Activated gamma-delta T cell (primary cell): Measurements from ENCODE around the gene SNRNP25.
A peak's percentile ranks its signal among the peaks of the same experiment; 100 is the strongest.

Experiments
- DNase-seq: peaks from one replicate; lab custom pipeline; 2025; lab: John Stamatoyannopoulos, UW

SNRNP25 gene

DNA sequence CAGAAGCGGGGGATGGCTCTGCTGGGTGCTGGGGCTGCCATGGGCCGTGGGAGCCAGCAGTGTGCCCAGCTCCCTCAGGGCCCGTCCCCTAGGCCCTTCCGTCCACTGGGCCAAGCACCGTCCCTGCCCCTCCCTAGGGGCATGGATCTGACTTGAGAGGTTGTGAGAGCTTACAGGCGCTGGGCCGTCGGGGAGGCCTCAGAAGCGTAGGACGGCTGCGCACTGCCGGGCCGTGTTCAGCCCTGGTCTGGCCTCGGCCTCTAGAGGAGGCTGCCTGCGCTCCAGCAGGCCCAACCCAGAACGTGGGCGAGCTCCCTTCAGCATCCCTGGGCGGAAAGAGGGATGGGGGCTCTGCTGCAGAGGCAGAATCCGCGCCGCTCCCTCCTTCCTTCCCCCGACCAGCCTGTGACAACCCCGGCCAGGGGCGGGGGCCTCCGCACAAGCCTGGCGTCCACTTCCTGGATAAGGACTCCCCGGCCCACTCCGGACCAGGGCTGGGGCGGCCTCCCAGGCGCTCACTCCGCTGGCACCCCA, 23.7 kb downstream of the SNRNP25 start:
- no peak for DNase-seq

DNA sequence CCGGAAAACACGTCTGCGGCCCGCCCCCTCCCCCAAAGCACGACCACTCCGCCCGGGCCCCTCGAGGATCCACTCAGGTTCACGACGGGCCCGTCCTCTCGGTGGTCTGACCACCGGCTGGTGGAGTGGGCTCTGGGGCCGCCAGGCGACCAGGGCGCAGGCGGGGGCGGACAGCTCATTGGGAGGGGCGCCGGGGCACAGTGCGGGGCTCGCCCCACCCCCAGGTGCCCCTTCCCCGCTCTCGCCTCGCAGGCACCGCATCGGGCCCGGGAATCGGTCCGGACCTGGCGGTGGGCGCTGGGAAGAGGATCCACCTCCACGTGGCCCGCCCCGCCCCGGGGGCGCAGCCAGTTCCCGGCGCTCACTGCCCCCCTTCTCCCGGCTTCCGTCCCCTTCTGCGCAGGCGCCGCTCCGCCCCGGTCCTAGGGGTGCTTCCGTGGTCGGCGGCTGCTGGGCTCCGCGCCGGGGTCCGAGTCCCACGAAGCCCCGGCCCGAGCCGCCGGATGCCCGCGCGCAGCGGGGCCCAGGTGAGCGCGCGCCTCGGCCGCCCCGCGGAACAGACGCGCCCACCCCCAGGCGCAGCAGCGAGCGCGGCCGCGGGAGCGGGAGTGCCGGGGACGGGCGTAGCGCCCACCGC, 24.3 kb downstream of the SNRNP25 start, which contains the start of gene MPG:
Gene MPG (plus strand): TSS at position 419 of the 637 bp plus-strand sequence. CDS start 85 bp downstream, at position 504.
- DNase-seq: peak; percentile 75

DNA sequence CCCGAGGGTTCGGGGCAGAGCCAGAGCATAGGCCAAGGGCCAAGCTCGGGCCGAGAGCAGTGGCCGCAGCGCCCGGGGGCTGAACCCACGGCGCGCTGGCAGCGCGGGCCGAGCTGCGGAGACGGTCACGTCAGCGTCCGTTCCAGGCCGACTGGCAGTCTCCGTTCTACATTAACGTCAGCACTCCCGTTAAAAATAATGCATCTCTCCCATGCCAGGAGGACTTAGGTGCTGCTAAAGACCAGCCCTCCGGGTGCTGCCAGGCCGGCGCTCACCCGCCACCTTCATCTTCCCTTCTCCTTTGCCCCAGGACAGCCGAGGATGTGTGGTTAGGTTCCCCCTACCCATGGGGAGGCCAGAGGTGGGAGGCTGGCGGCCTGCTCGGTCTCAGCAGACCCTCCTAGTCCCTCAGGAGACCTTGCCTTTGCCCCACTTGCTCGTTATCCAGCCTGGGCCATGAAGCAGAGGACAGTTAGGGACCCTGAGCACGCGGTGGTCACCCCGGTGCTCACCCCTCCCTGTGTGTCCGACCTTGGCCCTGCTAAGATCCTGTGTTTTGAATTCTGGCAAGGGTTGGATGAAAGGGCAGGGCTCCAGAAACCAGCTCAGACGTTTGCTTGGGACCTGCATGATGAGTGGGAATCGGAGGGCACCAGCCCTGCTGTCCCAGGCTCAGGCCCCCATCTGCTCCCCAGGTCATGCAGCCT, 25.0 kb downstream of the SNRNP25 start:
- DNase-seq: no peak

DNA sequence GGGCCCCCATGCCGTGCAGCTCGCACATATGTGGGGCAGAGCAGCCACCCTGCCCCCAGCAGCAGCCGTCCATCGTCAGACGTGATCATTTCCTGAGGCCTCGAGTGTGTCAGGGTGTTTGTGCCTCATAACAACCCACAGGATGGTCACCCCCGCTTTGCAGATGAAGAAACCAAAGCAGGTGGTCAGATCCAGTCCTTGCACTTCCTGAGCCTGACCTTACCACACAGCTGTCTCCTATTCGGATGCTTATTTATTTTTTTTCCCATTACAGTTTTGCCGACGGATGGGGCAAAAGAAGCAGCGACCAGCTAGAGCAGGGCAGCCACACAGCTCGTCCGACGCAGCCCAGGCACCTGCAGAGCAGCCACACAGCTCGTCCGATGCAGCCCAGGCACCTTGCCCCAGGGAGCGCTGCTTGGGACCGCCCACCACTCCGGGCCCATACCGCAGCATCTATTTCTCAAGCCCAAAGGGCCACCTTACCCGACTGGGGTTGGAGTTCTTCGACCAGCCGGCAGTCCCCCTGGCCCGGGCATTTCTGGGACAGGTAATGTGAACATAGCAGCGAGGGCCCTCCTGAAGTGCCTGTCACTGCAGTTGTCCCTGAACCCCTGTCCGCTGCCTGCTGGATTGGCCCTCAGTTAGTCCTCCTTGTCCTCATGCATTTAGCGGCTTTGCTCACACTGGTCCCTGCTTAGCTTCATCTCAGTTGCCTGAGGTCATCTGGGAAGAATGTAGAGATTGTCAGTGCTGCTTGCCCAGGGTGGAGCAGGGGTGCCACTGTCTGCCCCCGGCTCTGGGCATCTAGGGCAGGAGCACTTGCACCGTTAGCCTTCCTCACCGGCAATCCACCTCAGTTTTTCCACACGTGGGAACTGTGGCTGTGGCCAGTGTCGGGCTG, 25.8 kb downstream of the SNRNP25 start:
- no peak for DNase-seq

DNA sequence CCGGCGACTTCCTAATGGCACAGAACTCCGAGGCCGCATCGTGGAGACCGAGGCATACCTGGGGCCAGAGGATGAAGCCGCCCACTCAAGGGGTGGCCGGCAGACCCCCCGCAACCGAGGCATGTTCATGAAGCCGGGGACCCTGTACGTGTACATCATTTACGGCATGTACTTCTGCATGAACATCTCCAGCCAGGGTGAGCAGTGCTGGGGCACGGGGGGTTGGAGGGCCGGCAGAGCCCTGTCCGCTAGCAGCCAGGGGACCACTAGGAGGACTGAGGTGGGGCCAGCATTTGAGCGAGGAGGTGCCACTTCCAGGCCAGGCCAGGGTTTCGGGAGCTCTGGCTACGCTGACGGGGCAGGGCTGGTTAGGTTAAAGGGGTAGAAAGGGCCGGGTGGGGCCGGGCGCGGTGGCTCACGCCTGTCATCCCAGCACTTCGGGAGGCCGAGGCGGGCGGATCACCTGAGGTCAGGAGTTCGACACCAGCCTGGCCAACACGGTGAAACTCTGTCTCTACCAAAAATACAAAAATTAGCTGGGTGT, 29.5 kb downstream of the SNRNP25 start:
- no peak for DNase-seq

DNA sequence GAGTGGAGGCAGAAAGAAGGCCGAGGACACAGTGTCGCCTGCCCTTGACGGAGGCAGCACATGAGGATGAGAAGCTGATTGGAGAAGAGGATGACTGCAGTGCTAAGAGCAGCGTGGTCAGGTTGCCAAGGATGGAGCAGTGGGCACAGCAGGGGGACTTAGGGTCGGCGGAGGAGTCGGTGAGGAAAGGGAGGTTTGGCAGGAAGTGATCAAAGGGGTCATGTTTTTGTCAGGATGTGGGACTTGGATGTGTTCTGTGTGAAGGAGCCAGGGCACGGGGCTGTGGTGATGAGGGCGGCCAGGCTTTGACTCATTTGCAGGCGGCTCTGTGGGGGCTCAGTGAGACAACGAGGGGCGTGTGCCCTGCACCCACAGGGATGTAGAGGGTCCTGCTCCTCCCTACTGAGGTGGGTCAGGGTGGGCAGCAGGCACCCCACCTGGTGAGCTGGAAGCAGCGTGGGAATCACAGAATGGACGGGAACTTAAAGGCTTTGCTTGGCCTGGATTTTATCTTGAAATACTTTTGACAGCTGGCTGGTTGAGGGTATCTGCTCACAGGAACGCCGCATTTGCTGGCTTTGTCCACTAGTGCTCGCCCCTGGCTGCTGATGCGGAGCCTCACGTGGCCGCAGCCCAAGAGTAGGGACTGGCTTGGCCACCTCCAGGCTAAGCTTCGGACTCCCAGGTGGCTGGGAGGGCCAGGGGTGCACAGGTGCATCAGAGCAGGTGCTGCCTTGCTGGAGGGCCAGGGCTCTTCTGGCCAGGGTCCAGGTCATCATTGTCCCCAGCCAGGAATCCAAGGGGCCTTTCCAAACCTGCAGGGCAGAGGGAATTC, 30.4 kb downstream of the SNRNP25 start:
- DNase-seq: no peak

DNA sequence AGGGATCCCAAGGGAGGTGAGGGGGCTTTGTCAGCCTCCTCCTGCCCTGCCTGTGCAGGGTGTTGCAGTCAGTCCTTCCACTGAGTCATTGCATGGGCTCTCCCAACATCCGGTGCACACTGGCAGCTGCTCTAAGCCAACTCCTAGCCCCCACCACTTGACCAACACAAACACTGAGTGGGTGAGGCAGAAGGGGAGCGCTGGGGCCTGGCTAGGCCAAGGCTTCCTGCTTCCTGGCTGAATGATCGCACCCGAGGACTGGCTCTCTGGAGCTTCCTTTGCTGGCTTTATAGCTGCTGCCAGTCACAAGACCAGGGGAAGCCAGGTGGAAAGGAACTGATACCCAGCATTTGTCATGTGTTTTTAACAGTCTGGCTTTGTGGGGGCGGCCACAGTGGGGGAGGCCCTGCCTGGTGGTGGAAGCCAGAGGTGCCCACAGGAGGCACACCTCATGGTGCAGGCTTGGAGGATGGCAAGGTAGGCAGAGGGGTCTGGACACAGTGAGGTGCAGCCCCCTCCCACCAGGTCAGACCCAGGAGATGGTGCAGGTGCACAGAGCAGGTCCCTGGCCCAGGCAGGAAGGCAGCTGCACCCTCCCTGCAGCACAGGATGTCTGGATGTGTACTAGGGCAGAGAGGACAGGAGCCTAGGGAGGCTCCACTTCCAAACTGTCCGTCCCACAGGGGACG, 31.2 kb downstream of the SNRNP25 start:
- no peak for DNase-seq

DNA sequence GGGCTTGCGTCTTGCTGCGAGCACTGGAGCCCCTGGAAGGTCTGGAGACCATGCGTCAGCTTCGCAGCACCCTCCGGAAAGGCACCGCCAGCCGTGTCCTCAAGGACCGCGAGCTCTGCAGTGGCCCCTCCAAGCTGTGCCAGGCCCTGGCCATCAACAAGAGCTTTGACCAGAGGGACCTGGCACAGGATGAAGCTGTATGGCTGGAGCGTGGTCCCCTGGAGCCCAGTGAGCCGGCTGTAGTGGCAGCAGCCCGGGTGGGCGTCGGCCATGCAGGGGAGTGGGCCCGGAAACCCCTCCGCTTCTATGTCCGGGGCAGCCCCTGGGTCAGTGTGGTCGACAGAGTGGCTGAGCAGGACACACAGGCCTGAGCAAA, 31.8 kb downstream of the SNRNP25 start:
- DNase-seq: no peak

DNA sequence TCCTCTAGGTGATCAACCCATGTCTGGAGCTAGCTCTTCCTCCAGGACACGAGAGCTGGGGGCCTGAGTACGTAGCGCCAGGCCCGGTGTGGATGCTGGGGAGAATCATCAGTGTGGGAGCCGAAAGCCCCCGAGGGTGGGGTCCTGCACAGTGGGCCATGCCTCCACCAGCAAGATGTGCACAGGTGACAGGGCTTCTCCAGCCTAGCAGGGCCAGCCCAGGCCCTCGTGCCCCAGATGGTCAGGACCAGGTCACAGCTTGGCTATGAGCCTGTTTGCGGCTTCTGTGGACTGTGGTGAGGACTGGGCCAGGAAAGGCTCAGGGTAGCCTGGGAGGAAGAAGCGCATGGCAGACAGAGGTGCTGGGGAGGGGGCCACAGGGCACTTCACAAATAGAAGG, 32.2 kb downstream of the SNRNP25 start:
- no peak for DNase-seq

DNA sequence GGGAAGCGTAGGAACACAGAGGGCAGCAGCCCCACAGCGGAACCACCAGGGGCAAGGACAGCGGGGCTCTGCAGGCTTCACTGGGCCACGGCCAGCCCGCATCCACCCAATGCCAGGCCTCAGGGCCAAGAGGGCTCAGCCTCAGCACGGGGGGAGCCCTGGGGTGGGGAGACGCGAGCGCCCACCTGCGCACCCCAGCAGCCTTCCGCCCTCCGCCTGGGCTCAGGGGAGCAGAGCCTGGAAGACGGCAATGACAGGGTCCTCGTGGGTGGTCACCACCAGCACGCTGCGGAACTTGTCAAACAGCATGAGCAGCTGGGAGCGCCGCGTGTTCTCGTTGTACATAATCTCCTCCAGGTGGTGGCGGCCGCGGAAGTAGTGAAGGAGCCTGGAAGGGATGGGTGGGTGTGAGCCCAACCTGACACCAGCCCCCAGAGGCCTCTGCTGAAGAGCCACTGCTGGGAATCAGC, 32.9 kb downstream of the SNRNP25 start:
- no peak for DNase-seq

DNA sequence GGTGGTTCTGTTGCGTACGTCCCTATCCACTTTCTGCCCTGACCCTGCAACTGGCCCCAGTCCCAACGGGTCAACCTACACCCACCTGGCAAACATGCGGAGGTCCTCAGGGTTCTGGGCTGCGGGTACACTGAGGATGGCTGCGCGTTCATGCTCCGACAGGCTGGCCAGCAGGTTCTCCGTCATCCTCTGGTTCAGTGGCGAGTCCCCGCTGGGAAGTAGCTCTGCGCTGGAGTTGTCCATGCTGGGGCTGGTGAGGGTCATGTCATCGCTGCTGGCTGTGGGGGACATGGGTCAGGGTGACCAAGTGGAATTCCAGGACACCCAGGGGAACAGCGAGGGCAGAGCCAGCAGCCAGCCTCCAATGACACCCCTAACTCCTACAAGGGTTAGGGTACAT, 35.0 kb downstream of the SNRNP25 start:
- no peak for DNase-seq

DNA sequence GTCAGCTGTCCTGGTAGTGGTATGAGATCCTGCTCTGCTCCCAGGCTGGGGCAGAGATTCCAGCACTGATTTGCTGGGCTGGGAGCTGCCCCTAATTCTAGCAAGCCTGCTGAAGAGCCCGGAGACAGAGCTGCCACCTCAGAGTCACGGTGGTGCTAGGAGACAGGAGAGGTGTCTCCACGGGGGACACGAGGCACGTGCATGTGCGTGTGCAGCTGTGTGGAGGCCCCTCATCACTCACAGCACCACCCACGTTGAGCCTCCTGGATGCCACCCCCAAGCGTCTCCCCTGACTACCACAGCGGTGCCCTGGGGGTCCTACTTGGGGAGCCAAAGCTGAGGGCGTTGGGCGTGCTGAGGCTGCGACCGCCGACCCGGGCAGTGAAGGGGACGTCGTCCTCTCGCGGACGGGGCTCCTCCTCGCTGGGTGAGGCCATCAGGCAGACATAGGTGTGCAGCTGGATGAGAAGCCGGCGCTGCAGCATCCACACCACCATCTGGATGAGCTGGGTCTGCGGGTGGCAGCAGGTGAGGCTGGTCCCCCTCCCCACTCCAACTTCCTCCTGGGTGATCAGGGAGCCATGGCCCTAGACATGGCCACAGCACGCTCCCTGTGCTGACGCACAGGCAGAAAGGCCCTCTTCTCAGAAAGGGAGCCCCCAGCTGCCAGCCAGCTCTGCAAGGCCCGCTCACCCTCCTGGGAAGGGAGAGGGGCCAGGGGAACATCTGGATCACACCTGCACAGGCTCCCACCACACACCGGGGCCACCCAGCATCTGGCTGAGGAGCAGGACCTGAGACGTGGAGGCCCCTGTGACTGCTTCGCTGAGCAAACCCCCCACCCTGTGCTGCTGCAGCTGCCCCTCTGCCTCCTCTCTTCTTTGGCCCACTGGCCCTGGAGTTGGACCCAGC, 36.0 kb downstream of the SNRNP25 start:
- no peak for DNase-seq

DNA sequence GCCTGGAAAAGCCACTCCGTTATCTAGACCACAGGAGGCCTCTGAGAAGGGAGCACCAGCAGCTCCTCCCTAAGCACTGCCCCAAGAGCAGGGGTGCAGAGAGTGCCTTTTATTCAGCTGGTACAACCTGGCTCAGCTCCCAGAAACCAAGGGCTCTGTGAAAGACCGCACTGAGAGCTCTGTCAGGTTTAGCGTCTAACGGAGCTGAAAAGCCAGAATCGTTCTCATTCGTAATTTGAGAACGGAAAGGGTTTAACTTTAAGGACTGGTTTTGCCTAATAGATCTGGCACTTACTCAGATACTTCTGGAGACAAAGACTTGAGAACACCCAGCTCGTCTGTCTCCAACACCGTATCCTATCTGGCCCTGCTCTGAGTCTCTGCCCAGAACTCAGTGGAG, 37.9 kb downstream of the SNRNP25 start:
- DNase-seq: no peak

DNA sequence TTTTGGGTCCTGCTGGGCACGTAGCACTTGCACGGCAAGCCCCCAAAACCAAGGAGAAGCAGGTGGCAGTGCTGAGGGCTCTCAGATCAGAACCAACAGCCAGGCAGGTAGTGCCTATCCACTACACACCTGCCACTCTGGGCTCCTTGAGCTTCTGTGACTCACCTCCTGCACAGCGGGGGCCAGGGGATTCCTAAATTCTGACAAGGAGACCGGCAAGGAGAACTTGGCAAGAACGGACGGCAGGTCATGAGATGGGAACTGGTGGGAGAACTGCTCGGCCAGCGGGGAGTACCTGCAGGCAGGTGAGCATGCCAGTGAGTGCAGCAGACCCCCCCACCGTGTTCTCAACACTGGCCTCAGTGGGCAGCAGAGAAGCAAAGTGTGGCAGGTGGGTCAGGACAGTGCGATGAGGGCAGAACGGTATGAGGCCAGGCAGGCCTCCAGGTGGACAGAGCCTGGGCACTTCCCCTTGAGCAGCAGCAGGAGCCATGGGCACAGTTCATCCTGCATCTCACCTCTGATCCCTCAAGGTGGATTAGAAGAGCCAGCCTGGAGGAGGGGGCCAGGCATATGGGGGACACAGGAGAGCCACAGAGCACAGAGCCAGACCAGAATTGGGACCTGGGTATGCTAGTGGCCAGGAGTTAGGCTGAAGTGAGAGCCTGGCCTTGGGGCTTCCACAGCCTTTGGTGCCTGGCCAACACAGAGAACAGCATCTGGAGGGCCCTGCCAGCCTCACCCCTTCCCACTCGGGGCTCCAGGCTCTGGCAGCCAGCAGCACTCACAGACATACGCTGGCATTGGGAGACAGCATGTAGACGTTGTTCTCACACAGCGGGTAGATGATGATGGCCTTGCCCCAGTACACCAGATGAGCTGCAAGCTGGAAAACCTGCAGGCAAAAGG, 39.1 kb downstream of the SNRNP25 start:
- no peak for DNase-seq

DNA sequence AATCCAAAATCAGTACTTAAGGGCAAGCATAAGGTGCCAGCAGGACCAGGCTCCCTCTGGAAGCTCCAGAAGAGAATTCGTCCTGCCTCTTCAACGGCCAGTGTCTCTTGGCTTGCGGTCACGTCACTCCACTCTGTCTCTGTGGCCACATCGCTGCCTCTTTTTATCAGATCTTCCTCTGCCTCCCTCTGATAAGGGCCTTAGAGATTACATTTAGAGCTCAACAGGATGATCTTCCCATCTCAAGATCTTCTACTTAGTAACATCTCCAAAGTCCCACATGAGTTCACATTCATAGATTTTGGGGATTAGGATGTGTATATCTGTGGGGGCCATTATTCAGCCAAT, 41.3 kb downstream of the SNRNP25 start:
- no peak for DNase-seq

DNA sequence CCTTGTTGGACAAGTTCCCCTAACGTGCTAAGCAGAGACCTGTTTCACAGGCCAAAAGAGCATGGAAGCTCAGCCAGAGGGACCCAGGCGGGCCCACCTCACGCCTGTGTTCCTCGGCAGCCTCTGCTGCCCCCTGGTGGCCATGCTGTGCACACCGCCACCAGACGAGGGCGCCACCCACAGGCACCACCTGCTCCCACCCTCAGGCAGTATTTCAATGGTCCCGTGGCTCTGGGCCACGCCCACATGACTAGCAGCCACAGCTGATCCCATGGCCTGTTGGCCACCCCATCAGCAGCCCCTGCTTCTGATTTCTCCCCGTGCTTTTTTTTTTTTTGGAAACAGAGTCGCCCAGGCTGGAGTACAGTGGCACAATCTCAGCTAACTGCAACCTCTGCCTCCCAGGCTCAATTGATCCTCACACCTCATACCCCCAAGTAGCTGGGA, 43.3 kb downstream of the SNRNP25 start:
- peak; percentile 72 for DNase-seq

DNA sequence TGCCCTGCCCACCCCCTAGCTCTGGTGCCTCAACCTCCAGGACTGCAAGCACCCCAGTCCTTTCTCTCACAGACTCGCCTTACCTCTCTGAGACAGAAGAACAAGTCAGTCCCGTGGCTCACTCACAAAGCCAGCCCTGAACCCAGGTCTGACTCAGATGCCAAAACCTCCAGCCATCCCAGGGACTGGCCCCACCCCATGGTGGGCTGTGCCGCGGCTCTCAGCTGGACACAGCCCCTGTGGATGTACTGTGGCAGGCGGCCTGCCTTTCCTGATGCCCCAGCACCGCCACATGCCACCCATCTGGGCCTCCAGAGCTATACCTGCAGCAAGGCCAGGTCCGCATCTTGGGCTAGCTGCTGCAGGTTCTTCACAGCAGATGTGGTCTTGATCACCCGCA, 44.2 kb downstream of the SNRNP25 start:
- DNase-seq: no peak

DNA sequence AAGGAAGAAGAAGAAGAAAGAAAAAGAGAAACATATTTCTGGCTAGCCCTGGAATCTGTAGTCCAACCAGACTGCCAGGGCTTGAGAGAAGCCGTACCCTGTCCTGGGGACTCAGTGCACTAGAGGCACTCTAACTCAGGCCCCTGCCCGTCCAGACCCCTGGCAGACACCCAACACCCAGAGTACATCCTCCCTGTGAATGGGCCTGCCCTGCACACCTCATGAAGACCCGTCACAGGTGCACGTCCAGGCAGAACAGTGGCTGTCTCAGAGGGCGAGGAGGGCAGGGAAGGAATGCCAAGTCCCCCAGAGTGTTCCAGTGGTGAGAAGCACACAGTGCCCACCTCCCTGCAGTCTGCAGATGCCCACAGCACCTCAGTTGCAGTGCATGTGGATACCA, 47.4 kb downstream of the SNRNP25 start:
- DNase-seq: no peak
